Vagina (tissue), 2 donors: ENCODE measurements around the gene RPH3AL.

Experiments
- CTCF ChIP-seq, 3 experiments: fragments of 450-650 bp in 2 of 3; fragments of 200-600 bp in 1 of 3; sonication (generic) in 1 of 3; IDR thresholded peaks; one replicate each; pipeline ENCODE4 v1.5.1; 2017 to 2019; ENCODE audit warnings: antibody characterized with exemption in 3 of 3, mild to moderate bottlenecking in 2 of 3, moderate library complexity in 2 of 3
- POLR2A ChIP-seq, 2 donors: fragments of 450-650 bp; IDR thresholded peaks; one replicate each; pipeline ENCODE4 v1.6.1; 2017; ENCODE audit warnings: antibody characterized with exemption in 2 of 2, mild to moderate bottlenecking in 2 of 2, moderate library complexity in 2 of 2
- POLR2AphosphoS5 ChIP-seq, 2 donors: sonication (generic); formaldehyde crosslinking; IDR thresholded peaks; one replicate each; pipeline ENCODE4 v1.9.0; 2017; ENCODE audit warnings: antibody characterized with exemption in 2 of 2, mild to moderate bottlenecking in 2 of 2, low read depth in 1 of 2; ENCODE audit not compliant: insufficient read depth in 1 of 2

DNA sequence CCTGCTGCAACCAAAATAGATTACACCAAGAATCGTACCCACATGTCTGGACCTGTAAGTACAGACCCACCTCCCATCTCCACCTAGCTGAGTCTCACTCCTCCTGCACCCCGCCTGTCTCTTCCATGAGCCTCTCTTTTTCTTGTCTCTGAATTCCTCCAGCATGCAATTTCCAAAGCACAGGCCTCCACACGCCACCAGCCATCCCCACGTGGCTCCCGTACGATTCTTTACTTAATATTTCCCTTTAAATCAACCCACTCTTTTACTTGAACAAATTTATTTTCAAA, 1.2 kb downstream of the RPH3AL start:
- TF ChIP-seq CTCF (IDR thresholded peaks at IDR 0.05) (no peak), POLR2AphosphoS5 (IDR thresholded peaks at IDR 0.05; ENCODE audit: insufficient read depth in 1 of 2, low read depth in 1 of 2) (peak in 1 of 2 donors; percentile 13), POLR2A (IDR thresholded peaks at IDR 0.05) (no peak)
